ENCODE measurements around the gene CDA. TPM values are rescaled to one million over a fixed set of nuclear protein-coding genes. Genes with fewer than 3 reads are reported as not detected.

Gene CDA
- total and polyA plus RNA-seq, 12 donors, result 0.33 to 11.8 (median 3.3) TPM; not detected in 1

GRCh38 chr1:20652300-20652699 lies 63.4 kb downstream of the CDA start:
- no peaks in the 10 kb centered on the region for H3K9me3 ChIP-seq (replicated peaks in 1 of 3)
- no peak overlapping the region for H3K4me3 ChIP-seq
- H3K36me3 ChIP-seq (replicated peaks in 1 of 2), result peaks cover 0 to 98% of the 10 kb centered on the region in 2 donors
- TF ChIP-seq, protein P1, sequence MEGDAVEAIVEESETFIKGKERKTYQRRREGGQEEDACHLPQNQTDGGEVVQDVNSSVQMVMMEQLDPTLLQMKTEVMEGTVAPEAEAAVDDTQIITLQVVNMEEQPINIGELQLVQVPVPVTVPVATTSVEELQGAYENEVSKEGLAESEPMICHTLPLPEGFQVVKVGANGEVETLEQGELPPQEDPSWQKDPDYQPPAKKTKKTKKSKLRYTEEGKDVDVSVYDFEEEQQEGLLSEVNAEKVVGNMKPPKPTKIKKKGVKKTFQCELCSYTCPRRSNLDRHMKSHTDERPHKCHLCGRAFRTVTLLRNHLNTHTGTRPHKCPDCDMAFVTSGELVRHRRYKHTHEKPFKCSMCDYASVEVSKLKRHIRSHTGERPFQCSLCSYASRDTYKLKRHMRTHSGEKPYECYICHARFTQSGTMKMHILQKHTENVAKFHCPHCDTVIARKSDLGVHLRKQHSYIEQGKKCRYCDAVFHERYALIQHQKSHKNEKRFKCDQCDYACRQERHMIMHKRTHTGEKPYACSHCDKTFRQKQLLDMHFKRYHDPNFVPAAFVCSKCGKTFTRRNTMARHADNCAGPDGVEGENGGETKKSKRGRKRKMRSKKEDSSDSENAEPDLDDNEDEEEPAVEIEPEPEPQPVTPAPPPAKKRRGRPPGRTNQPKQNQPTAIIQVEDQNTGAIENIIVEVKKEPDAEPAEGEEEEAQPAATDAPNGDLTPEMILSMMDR (IDR thresholded peaks at IDR 0.05), result no peak
- no peak for TF ChIP-seq POLR2A (IDR thresholded peaks at IDR 0.05)
- DNase-seq, result no peak
- 91 to 92% (median 92%) methylated on average over 15 of the region's 15 CpGs for WGBS, 4 donors
- H3K27me3 ChIP-seq, result no peaks in the 10 kb centered on the region
- H3K4me1 ChIP-seq (replicated peaks in 1 of 2), result peaks cover 13 to 19% of the 10 kb centered on the region in 2 donors
- intact Hi-C loops (cut with DNase I), result no loop called here
- H3K27ac ChIP-seq, result no peak overlapping the region

- peaks cover 15 to 38% of the 10 kb centered on the region in 2 donors for H3K4me1 ChIP-seq (replicated peaks in 1 of 2)
- TF ChIP-seq, protein P1 (IDR thresholded peaks at IDR 0.05), result no peak
- peak in 1 of 2 donors; percentile 27 for TF ChIP-seq POLR2A (IDR thresholded peaks at IDR 0.05)
- DNase-seq, result peak; percentile 77 to 94 (median 92)
- H3K36me3 ChIP-seq (replicated peaks in 1 of 2), result peaks cover 0 to 88% of the 10 kb centered on the region in 2 donors
- H3K4me3 ChIP-seq, result no peak overlapping the region
- no peaks in the 10 kb centered on the region for H3K27me3 ChIP-seq
- 46 to 64% (median 50%) methylated on average over 20 of the region's 20 CpGs for WGBS, 4 donors
- no peaks in the 10 kb centered on the region for H3K9me3 ChIP-seq (replicated peaks in 1 of 3)
- H3K27ac ChIP-seq, result peak overlapping the region in 4 of 5 donors; percentile 53 to 85 (median 68)
- intact Hi-C loops (cut with DNase I), result no loop called here
Observed at GRCh38 chr1:20654104-20654690, 65.3 kb downstream of the CDA start.

DNA sequence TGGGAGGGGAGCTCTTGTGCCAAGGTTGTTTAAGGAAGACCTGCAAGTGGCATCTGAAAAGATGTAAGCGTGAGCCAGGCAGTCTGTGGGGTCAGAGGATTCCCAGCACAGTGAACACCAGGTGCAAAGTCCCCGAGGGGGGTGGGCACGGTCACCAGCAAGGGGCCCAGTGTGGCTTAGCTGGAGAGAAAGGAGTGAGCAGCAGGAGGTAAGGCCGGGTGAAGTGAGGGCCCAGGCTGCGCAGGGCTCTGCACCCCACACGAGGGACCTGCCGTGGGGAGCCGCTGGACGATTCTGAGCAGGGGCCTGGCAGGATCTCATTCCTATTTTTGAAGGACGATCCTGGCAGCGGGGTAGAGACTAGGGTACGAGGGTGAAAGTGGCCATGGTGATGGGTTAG lies 68.1 kb downstream of the CDA start:
- Histone ChIP-seq H3K4me1 (replicated peaks in 1 of 2) (peaks cover 15 to 52% of the 10 kb centered on the region in 2 donors), H3K4me3 (no peak overlapping the region), H3K27me3 (no peaks in the 10 kb centered on the region), H3K36me3 (replicated peaks in 1 of 2) (peaks cover 0 to 62% of the 10 kb centered on the region in 2 donors), H3K9me3 (replicated peaks in 1 of 3) (no peaks in the 10 kb centered on the region), H3K27ac (peak overlapping the region in 2 of 5 donors; percentile 38 to 61)
- 58 to 64% (median 60%) methylated on average over 12 of the region's 12 CpGs for WGBS, 4 donors
- intact Hi-C loops (cut with DNase I), result no loop called here
- DNase-seq, result no peak
- TF ChIP-seq, protein P1 (IDR thresholded peaks at IDR 0.05), result no peak
- no peak for TF ChIP-seq POLR2A (IDR thresholded peaks at IDR 0.05)

DNA sequence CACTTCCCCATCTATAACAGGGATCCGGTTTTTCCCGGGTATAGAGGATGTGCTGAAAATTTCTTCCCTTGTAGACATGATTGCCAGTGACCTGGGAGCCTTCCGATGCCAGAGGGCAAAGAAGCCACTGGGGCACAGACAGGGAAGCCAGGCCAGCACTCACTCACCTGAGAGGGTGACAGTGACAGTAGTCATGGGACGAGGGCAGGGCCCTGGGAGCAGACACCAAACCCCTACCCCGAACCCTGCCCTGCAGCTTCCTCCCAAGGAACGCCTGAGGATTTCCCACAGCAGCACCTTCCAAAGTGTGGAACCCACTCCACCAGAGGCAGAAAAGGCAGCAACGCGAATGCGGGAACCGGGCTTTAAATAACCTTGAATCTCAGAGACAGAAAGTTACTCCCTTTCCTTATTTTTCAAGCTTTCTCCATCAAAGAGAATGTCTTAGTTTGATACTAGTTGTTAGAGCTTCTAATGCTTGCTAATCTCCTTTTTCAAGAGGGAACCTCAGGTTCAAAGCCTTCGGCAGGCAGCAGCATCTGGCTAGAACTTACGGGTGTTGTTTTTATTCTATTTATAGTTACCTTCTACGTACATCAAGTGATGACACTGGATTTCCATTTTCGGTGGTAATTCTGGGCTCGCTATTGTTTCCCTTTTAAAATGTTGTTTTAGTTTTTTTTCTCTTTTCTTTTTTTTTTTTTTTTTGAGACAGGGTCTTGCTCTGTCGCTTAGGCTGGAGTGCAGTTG lies 69.4 kb downstream of the CDA start:
- Histone ChIP-seq H3K27me3 (no peaks in the 10 kb centered on the region), H3K4me3 (no peak overlapping the region), H3K27ac (peak overlapping the region in 3 of 5 donors; percentile 6 to 61 (median 14)), H3K4me1 (replicated peaks in 1 of 2) (peaks cover 15 to 52% of the 10 kb centered on the region in 2 donors), H3K36me3 (replicated peaks in 1 of 2) (peaks cover 0 to 49% of the 10 kb centered on the region in 2 donors), H3K9me3 (replicated peaks in 1 of 3) (no peaks in the 10 kb centered on the region)
- TF ChIP-seq, protein P1 (IDR thresholded peaks at IDR 0.05), result no peak
- TF ChIP-seq POLR2A (IDR thresholded peaks at IDR 0.05), result no peak
- 64 to 77% (median 70%) methylated on average over 16 of the region's 16 CpGs for WGBS, 4 donors
- intact Hi-C loops (cut with DNase I), result no loop called here
- DNase-seq, result no peak

All from adrenal gland (tissue), 12 donors.